ENCODE results near the gene GNAO1.

GNAO1 gene

GRCh38 chr16:56337858-56338325 lies 146.6 kb downstream of the GNAO1 start:
- DNase-seq: no peak

- no peak for DNase-seq
These were observed 147.5 kb downstream of the GNAO1 start for GRCh38 chr16:56338566-56339318.

- DNase-seq: no peak
These were observed 148.3 kb downstream of the GNAO1 start for GRCh38 chr16:56339431-56340195.

GRCh38 chr16:56340416-56340815 lies 149.1 kb downstream of the GNAO1 start:
- no peak for DNase-seq

GRCh38 chr16:56340864-56341365 lies 149.6 kb downstream of the GNAO1 start:
- no peak for DNase-seq

- no peak for DNase-seq
These were observed 150.5 kb downstream of the GNAO1 start for GRCh38 chr16:56341656-56342399.

- DNase-seq: no peak
These were observed 152.6 kb downstream of the GNAO1 start for GRCh38 chr16:56343661-56344517.

- no peak for DNase-seq
These were observed 153.5 kb downstream of the GNAO1 start for GRCh38 chr16:56344518-56345405.

- DNase-seq: no peak
These were observed 154.2 kb downstream of the GNAO1 start for GRCh38 chr16:56345406-56346050.

- DNase-seq: no peak
These were observed 155.0 kb downstream of the GNAO1 start for GRCh38 chr16:56346131-56346890.

GRCh38 chr16:56347166-56347565 lies 155.9 kb downstream of the GNAO1 start:
- DNase-seq: no peak

GRCh38 chr16:56347670-56348069 lies 156.4 kb downstream of the GNAO1 start:
- DNase-seq: no peak

- DNase-seq: no peak
These were observed 157.1 kb downstream of the GNAO1 start for GRCh38 chr16:56348168-56349085.

GRCh38 chr16:56349086-56349415 lies 157.8 kb downstream of the GNAO1 start:
- no peak for DNase-seq

GRCh38 chr16:56349711-56350161 lies 158.4 kb downstream of the GNAO1 start:
- no peak for DNase-seq

- no peak for DNase-seq
These were observed 159.5 kb downstream of the GNAO1 start for GRCh38 chr16:56350491-56351405.

GRCh38 chr16:56351481-56351880 lies 160.2 kb downstream of the GNAO1 start:
- DNase-seq: no peak
